Tibial nerve (tissue), 4 donors: Measurements from ENCODE around the gene KCNMA1. TPM values are rescaled to one million over a fixed set of nuclear protein-coding genes. Genes with fewer than 3 reads are reported as not detected.

Experiments used
- DNase-seq, 2 donors: peaks; one replicate each; pipeline ENCODE4 v3.0.0-alpha.2; 2019; ENCODE audit warnings: low spot score in 2 of 2
- H3K27ac ChIP-seq, 4 donors: fragments of 200-600 bp; sonication (generic) in 3 of 4; one replicate each; pipeline ENCODE4 v1.5.1; 2017 to 2019; ENCODE audit warnings: mild to moderate bottlenecking in 1 of 4
- H3K27me3 ChIP-seq, 2 donors: fragments of 200-600 bp; sonication (generic) in 1 of 2; one replicate each; pipeline versions ENCODE4 v1.5.1 to v1.6.0; 2017 to 2019
- H3K36me3 ChIP-seq, 3 donors: fragments of 200-600 bp; sonication (generic); one replicate each; pipeline ENCODE4 v1.5.1; 2018 to 2019
- H3K4me1 ChIP-seq, 4 donors: fragments of 200-600 bp; sonication (generic) in 3 of 4; one replicate each; pipeline ENCODE4 v1.5.1; 2017 to 2019
- H3K4me3 ChIP-seq, 4 donors: fragments of 200-600 bp; sonication (generic) in 3 of 4; one replicate each; pipeline ENCODE4 v1.5.1; 2017 to 2019; ENCODE audit warnings: mild to moderate bottlenecking in 1 of 4, moderate library complexity in 1 of 4
- H3K9me3 ChIP-seq, 4 donors: fragments of 200-600 bp; sonication (generic) in 3 of 4; one replicate each; pipeline ENCODE4 v1.5.1; 2017 to 2019
- EP300 ChIP-seq, 2 donors: sonication (generic); formaldehyde crosslinking; IDR thresholded peaks; one replicate each; pipeline ENCODE4 v1.6.1; 2017; ENCODE audit warnings: antibody characterized with exemption in 2 of 2, mild to moderate bottlenecking in 1 of 2
- POLR2A ChIP-seq, 2 donors: fragments of 450-650 bp; IDR thresholded peaks; one replicate each; pipeline ENCODE4 v1.6.1; 2017; ENCODE audit warnings: antibody characterized with exemption in 2 of 2, mild to moderate bottlenecking in 2 of 2, moderate library complexity in 2 of 2
- WGBS, 2 donors: methylation state at CpG; one replicate each; pipeline ENCODE4 v1.1.5; 2018; 5-methylcytosine and 5-hydroxymethylcytosine counted together
- total RNA-seq, 4 donors: library from RNA; depleted of rRNA; stranded (reverse); fragments of >200 nt; gene quantifications; one replicate each; pipeline ENCODE4 v1.1.0, GENCODE V29; 2016
- TF ChIP-seq, protein P1 (sequence below), 5 experiments: fragments of 200-600 bp in 3 of 5; fragments of 450-650 bp in 2 of 5; sonication (generic) in 3 of 5; IDR thresholded peaks; one replicate each; pipeline ENCODE4 v1.5.1; 2016 to 2019; ENCODE audit warnings: antibody characterized with exemption in 5 of 5, mild to moderate bottlenecking in 3 of 5, moderate library complexity in 2 of 5

Gene KCNMA1
- total RNA-seq, 4 donors from 2014 or later = 10.2 to 19.9 (median 13.7) TPM

DNA sequence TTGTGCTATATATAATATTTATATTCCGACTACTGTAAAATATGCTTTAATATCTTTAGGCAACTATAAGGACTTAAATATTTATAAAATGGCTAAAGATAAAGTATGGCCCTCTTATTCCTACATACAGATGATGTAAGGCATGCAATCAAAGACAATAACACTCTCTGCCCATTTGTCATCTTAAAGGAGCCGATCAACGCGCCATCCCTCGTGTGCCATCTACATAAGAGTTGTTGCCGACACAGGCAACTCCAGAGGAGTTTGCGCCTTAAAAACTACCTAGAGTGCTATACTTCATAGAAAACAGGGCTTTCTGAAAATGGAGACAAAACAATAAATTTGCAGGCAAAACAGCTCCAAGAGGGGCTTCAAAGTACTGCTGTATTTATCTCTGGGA, 709.0 kb downstream of the KCNMA1 start:
- 96 to 98% methylated on average over 7 of the region's 7 CpGs for WGBS, 2 donors
- no peaks in the 10 kb centered on the region for H3K36me3 ChIP-seq
- no peak overlapping the region for H3K27ac ChIP-seq
- H3K4me3 ChIP-seq = no peak overlapping the region
- TF ChIP-seq EP300 (IDR thresholded peaks at IDR 0.05) (no peak), POLR2A (IDR thresholded peaks at IDR 0.05) (no peak)
- TF ChIP-seq, protein P1, sequence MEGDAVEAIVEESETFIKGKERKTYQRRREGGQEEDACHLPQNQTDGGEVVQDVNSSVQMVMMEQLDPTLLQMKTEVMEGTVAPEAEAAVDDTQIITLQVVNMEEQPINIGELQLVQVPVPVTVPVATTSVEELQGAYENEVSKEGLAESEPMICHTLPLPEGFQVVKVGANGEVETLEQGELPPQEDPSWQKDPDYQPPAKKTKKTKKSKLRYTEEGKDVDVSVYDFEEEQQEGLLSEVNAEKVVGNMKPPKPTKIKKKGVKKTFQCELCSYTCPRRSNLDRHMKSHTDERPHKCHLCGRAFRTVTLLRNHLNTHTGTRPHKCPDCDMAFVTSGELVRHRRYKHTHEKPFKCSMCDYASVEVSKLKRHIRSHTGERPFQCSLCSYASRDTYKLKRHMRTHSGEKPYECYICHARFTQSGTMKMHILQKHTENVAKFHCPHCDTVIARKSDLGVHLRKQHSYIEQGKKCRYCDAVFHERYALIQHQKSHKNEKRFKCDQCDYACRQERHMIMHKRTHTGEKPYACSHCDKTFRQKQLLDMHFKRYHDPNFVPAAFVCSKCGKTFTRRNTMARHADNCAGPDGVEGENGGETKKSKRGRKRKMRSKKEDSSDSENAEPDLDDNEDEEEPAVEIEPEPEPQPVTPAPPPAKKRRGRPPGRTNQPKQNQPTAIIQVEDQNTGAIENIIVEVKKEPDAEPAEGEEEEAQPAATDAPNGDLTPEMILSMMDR (IDR thresholded peaks at IDR 0.05) = no peak
- no peak for DNase-seq
- no peaks in the 10 kb centered on the region for H3K4me1 ChIP-seq
- H3K27me3 ChIP-seq = no peaks in the 10 kb centered on the region
- H3K9me3 ChIP-seq = no peaks in the 10 kb centered on the region

DNA sequence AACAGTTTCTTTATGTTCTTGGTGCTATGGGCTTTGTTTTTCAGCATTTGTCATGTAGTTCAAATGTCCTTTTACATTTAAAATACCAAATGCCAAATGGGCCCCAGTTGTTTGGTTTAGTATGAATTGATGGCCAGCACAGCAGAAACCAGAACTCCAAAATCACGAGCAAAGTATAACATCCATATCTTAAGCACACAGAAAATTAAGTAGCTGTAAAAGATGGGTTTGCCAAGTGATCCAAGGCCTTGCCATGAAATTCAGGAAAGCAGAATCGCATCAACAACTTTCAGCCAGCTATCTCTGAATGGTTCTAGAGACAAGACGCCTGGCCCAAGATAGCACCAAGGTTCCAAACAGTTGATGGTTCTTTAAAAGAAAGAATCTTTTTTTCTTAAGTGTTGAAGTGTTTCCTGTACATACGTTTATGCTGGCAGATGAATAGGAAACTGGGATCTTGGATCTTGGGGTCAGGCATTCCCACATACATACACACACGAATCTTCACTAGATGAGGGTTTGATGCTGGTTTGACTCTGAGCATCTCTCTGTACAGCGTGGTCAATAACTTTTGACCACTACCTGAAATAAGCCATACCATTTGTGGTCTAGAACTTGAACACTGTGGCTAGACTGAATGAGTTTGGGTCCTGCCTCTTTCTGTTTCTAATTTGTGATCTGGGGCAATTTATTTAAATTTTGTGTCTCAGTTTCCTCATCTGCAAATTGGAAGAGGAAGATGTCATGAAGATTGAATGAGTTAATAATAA, 711.8 kb downstream of the KCNMA1 start:
- no peaks in the 10 kb centered on the region for H3K27me3 ChIP-seq
- no peaks in the 10 kb centered on the region for H3K36me3 ChIP-seq
- H3K4me1 ChIP-seq = peaks cover 0 to 14% (median 4%) of the 10 kb centered on the region in 4 donors
- WGBS, 2 donors = 80 to 90% methylated on average over 6 of the region's 6 CpGs
- no peak for DNase-seq
- no peak overlapping the region for H3K4me3 ChIP-seq
- H3K9me3 ChIP-seq = no peaks in the 10 kb centered on the region
- no peak overlapping the region for H3K27ac ChIP-seq
- TF ChIP-seq, protein P1 (IDR thresholded peaks at IDR 0.05) = no peak
- no peak for TF ChIP-seq POLR2A (IDR thresholded peaks at IDR 0.05)
- no peak for TF ChIP-seq EP300 (IDR thresholded peaks at IDR 0.05)

DNA sequence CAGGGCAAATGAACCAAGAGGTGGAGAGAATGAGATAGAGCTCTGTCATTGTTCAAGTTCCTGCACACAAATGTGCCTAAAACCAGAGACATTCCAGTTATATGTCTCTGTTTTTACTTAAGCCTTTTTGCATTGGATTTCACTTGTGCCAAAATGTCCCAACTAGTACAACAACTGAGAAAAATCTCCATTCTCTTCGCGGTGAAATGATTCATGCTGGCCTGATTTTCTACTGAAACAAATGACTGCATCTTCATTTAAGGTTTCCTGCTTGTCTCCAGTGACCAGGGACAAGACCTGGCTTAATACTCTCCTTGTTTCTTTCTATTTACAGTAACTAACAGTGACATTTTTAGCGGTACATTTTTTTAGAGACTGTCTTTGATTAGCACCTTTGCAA, 714.9 kb downstream of the KCNMA1 start:
- Histone ChIP-seq H3K27ac (no peak overlapping the region), H3K4me1 (peaks cover 0 to 14% (median 4%) of the 10 kb centered on the region in 4 donors), H3K9me3 (no peaks in the 10 kb centered on the region), H3K36me3 (no peaks in the 10 kb centered on the region), H3K27me3 (no peaks in the 10 kb centered on the region), H3K4me3 (no peak overlapping the region)
- TF ChIP-seq EP300 (IDR thresholded peaks at IDR 0.05) (no peak), POLR2A (IDR thresholded peaks at IDR 0.05) (no peak)
- TF ChIP-seq, protein P1 (IDR thresholded peaks at IDR 0.05) = no peak
- WGBS, 2 donors = 80 to 84% methylated on average over 3 of the region's 3 CpGs
- no peak for DNase-seq

DNA sequence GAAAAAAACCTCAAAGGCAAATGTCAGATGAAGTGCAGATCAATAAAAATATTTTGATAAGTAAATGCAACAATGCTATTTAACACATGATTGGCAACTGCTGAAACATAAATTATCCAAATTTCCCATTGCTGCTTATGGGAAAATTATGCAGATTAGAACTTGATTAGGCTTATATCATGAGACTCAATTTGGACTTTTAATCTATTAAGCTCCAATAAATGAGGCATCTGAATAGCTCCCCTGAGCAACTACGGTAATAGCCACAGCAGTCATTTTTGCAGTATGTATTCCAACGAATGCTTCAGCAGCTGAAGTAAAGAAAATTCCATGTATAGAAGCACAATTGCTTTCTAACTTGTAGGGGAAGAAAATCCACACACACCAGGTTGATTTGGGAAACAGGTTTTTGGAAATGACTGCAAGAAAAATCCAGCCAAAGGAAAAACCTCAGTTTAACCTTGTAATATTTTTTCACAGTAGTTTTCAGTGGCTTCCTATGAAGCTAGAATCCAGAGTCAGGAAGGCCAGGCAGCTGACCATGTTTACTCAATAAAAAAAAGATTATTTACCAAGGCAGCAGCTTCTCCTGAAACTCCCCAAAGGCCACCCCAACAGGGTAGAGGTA, 716.1 kb downstream of the KCNMA1 start:
- no peak overlapping the region for H3K27ac ChIP-seq
- H3K4me1 ChIP-seq = peaks cover 0 to 14% (median 4%) of the 10 kb centered on the region in 4 donors
- no peak overlapping the region for H3K4me3 ChIP-seq
- H3K9me3 ChIP-seq = no peaks in the 10 kb centered on the region
- H3K36me3 ChIP-seq = no peaks in the 10 kb centered on the region
- WGBS, 2 donors = 39 to 50% methylated on average over 2 of the region's 2 CpGs
- H3K27me3 ChIP-seq = no peaks in the 10 kb centered on the region
- TF ChIP-seq POLR2A (IDR thresholded peaks at IDR 0.05) = no peak
- TF ChIP-seq EP300 (IDR thresholded peaks at IDR 0.05) = no peak
- TF ChIP-seq, protein P1 (IDR thresholded peaks at IDR 0.05) = no peak
- no peak for DNase-seq

DNA sequence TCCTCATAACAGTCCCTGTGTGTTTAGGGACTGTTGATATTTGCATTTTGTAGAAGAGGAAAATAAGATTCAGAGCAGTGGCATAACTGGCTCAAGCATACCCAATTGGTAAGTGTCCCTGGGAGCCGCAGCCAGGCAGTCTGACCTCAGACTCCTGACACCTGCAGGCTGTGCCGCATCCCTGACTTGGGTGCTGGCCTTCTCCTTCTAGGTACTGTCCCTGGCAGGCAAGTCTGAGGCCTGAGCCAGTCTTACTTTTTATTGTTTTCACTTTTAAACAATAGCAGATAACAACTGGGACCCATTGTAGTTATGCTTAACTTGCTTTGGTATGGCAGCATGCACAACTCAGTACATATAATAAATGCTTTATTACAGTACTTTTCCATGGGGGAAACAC, 717.0 kb downstream of the KCNMA1 start:
- no peaks in the 10 kb centered on the region for H3K27me3 ChIP-seq
- WGBS, 2 donors = 94 to 100% methylated on average over 2 of the region's 2 CpGs
- peaks cover 0 to 14% (median 4%) of the 10 kb centered on the region in 4 donors for H3K4me1 ChIP-seq
- TF ChIP-seq, protein P1 (IDR thresholded peaks at IDR 0.05) = no peak
- TF ChIP-seq POLR2A (IDR thresholded peaks at IDR 0.05) (no peak), EP300 (IDR thresholded peaks at IDR 0.05) (no peak)
- H3K27ac ChIP-seq = no peak overlapping the region
- no peak for DNase-seq
- no peaks in the 10 kb centered on the region for H3K9me3 ChIP-seq
- H3K36me3 ChIP-seq = no peaks in the 10 kb centered on the region
- H3K4me3 ChIP-seq = no peak overlapping the region
